Measurements from ENCODE around the gene CNTROB.

- TF ChIP-seq CTCF (IDR thresholded peaks at IDR 0.05) (no peak), EZH2 (IDR thresholded peaks at IDR 0.05; ENCODE audit: borderline replicate concordance, insufficient read depth, low read depth, low read length, poor library complexity, severe bottlenecking) (no peak)
Measured at GRCh38 chr17:7932483-7932891, 481 bp downstream of the CNTROB start.
